Osteoblast (primary cell): ENCODE measurements around the gene ZDHHC6. TPM values are rescaled to one million over a fixed set of nuclear protein-coding genes. Genes with fewer than 3 reads are reported as not detected.

ENCODE experiments used
- DNase-seq: peaks from one replicate; pipeline ENCODE4 v3.0.0; 2011; ENCODE audit warnings: low spot score, mixed read lengths; ENCODE audit not compliant: insufficient read length; ENCODE audit errors: missing footprints
- H2AFZ ChIP-seq: 2 replicates; pipeline ENCODE4 v1.6.0; 2011; ENCODE audit warnings: mild to moderate bottlenecking, low read length
- H3K27ac ChIP-seq: 2 replicates; pipeline ENCODE4 v1.5.1; 2011; ENCODE audit warnings: mild to moderate bottlenecking, low read depth, low read length, moderate library complexity
- H3K27me3 ChIP-seq: 2 replicates; pipeline ENCODE4 v1.6.0; 2012; ENCODE audit warnings: mild to moderate bottlenecking, control low read depth, inconsistent platforms, low read length, moderate library complexity; ENCODE audit not compliant: insufficient read depth
- H3K36me3 ChIP-seq: 2 replicates; pipeline ENCODE4 v1.5.1; 2011; ENCODE audit warnings: mild to moderate bottlenecking, low read length, control low read depth, moderate library complexity; ENCODE audit not compliant: insufficient read depth
- H3K4me1 ChIP-seq: 2 replicates; pipeline ENCODE4 v1.5.1; 2011; ENCODE audit warnings: mild to moderate bottlenecking, low read length, control low read depth, moderate library complexity; ENCODE audit not compliant: insufficient read depth
- H3K4me2 ChIP-seq: 2 replicates; pipeline ENCODE4 v1.6.0; 2011; ENCODE audit warnings: mild to moderate bottlenecking, low read length; ENCODE audit not compliant: insufficient read depth
- H3K4me3 ChIP-seq: fragments of 200-600 bp; sonication (generic); 3 replicates; pipeline ENCODE4 v1.5.1; 2012; ENCODE audit warnings: mild to moderate bottlenecking, low read length, inconsistent platforms; ENCODE audit not compliant: insufficient read depth
- H3K79me2 ChIP-seq: 2 replicates; pipeline ENCODE4 v1.6.0; 2012; ENCODE audit warnings: mild to moderate bottlenecking, low read length, control low read depth, inconsistent platforms; ENCODE audit not compliant: insufficient read depth
- H3K9me3 ChIP-seq: 2 replicates; pipeline ENCODE4 v1.5.1; 2011; ENCODE audit warnings: low read depth, low read length, control low read depth
- H4K20me1 ChIP-seq: 2 replicates; pipeline ENCODE4 v1.6.0; 2012; ENCODE audit warnings: mild to moderate bottlenecking, low read length, control low read depth; ENCODE audit not compliant: insufficient read depth
- CTCF ChIP-seq: IDR thresholded peaks from 2 replicates; pipeline ENCODE4 v1.5.1; 2011; ENCODE audit warnings: mild to moderate bottlenecking, low read depth, low read length, moderate library complexity; ENCODE audit errors: extremely low read depth
- total RNA-seq: library from RNA; depleted of rRNA; stranded (reverse); fragments of >200 nt; gene quantifications from 2 replicates; pipeline ENCODE4 v1.2.3, GENCODE V29; 2012

Gene ZDHHC6
- total RNA-seq, 1 donor: 26.1 TPM

- Histone ChIP-seq H3K4me3 (no peak overlapping the region), H3K27ac (no peak overlapping the region), H2AFZ (no peak overlapping the region), H3K4me1 (no peaks in the 10 kb centered on the region), H3K27me3 (no peaks in the 10 kb centered on the region), H4K20me1 (peaks cover 4% of the 10 kb centered on the region), H3K9me3 (no peaks in the 10 kb centered on the region), H3K4me2 (peak overlapping the region; percentile 30), H3K36me3 (no peaks in the 10 kb centered on the region), H3K79me2 (peaks cover 3% of the 10 kb centered on the region)
- TF ChIP-seq CTCF: peak; percentile 67
- no peak for DNase-seq
Observed at GRCh38 chr10:112475575-112476218, 29.0 kb upstream of the ZDHHC6 start.

GRCh38 chr10:112471878-112472487 lies 25.3 kb upstream of the ZDHHC6 start:
- H4K20me1 ChIP-seq: peaks cover 4% of the 10 kb centered on the region
- TF ChIP-seq CTCF: peak; percentile 76
- no peaks in the 10 kb centered on the region for H3K36me3 ChIP-seq
- no peak overlapping the region for H3K27ac ChIP-seq
- DNase-seq: no peak
- no peak overlapping the region for H2AFZ ChIP-seq
- H3K4me3 ChIP-seq: no peak overlapping the region
- no peaks in the 10 kb centered on the region for H3K79me2 ChIP-seq
- H3K4me2 ChIP-seq: no peak overlapping the region
- H3K4me1 ChIP-seq: no peaks in the 10 kb centered on the region
- no peaks in the 10 kb centered on the region for H3K27me3 ChIP-seq
- no peaks in the 10 kb centered on the region for H3K9me3 ChIP-seq

DNA sequence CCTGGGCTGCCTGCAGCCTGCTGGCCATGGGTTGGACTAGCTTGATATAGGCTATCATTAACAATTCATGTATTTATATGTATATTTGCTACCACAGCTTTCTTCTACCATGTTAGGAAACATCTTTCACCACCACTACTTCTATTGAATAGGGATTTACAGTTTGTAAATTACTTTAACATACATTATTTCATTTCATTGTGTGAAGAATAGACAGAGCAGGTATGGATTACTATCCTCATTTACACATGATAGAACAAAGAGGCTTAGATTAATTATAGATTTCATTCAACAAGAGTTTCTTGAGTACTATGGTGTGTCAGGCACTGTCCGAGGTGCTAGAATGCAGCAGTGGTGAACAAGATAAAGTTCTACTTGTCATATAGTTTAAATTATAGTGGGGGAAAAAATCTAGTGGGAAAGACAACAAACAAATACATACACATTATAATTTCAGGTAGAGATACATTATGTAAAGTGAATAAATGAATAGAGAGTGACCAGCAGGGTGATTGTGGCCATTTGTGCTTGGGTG lies 20.9 kb upstream of the ZDHHC6 start:
- H3K27me3 ChIP-seq: no peaks in the 10 kb centered on the region
- H3K27ac ChIP-seq: no peak overlapping the region
- no peak overlapping the region for H2AFZ ChIP-seq
- peaks cover 13% of the 10 kb centered on the region for H3K36me3 ChIP-seq
- H3K9me3 ChIP-seq: no peaks in the 10 kb centered on the region
- no peak for TF ChIP-seq CTCF
- no peaks in the 10 kb centered on the region for H3K79me2 ChIP-seq
- no peak overlapping the region for H3K4me2 ChIP-seq
- H3K4me3 ChIP-seq: no peak overlapping the region
- no peak for DNase-seq
- H4K20me1 ChIP-seq: peaks cover 4% of the 10 kb centered on the region
- no peaks in the 10 kb centered on the region for H3K4me1 ChIP-seq

GRCh38 chr10:112466802-112467201 lies 20.1 kb upstream of the ZDHHC6 start:
- Histone ChIP-seq H3K4me2 (no peak overlapping the region), H3K36me3 (peaks cover 13% of the 10 kb centered on the region), H3K27me3 (no peaks in the 10 kb centered on the region), H3K27ac (no peak overlapping the region), H3K79me2 (no peaks in the 10 kb centered on the region), H3K4me1 (no peaks in the 10 kb centered on the region), H2AFZ (no peak overlapping the region), H3K4me3 (no peak overlapping the region), H3K9me3 (no peaks in the 10 kb centered on the region), H4K20me1 (no peaks in the 10 kb centered on the region)
- TF ChIP-seq CTCF: no peak
- no peak for DNase-seq
